ENCODE measurements around the gene KCNN4. TPM values are rescaled to one million over a fixed set of nuclear protein-coding genes. Genes with fewer than 3 reads are reported as not detected.

KCNN4 gene
- total RNA-seq, 1 experiment from 2014 or later = not detected

DNA sequence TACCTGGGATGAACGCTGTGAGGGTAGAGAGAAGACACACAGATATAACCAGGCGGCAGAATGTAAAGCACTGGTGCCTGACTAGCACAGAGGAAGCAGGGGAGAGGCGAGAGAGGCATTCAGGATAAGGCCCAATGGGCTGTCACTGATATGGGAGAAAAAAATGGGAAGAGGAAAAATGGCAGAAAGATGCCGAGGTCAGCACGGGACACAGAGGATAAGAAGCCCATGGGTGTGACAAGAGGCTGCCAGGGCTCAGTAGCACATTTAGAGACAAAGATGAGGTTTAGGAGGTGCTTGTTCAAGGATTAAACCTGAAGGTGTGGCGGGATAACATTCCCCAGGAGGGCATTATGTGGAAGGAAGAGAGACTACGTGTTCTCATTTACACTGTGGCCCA, 31.6 kb downstream of the KCNN4 start:
- intact Hi-C loops (cut with micrococcal nuclease; ENCODE audit: unreplicated experiment) = no loop called here
- BruUV-seq (replicated peaks) = no TSS peak

DNA sequence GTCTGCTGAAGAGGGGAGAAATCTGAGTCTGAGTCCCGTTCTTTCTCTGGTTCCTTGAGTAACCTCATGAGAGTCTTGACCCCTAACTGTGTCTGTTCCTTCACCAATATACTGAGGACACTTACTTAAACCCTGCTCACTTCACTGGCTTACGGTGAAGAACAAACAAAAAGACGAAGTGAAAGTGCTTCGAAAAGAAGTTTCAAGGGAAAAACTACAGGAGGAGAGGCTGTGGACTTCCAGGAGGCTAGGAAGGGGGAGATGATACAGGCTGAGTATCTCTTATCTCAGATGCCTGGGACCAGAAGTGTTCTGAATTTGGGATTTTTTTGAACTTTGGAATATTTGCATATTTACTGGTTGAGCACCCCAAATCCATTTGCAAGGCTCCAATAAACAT, 32.1 kb downstream of the KCNN4 start:
- intact Hi-C loops (cut with micrococcal nuclease; ENCODE audit: unreplicated experiment) = no loop called here

More for the DNA sequence above, 31.6 kb downstream of the KCNN4 start:
- Histone ChIP-seq H3K9me3 (ENCODE audit: low read depth, low read length, poor library complexity, severe bottlenecking) (no peaks in the 10 kb centered on the region), H3K4me3 (ENCODE audit: low read depth, low read length, poor library complexity, severe bottlenecking) (no peak overlapping the region), H3K27me3 (replicated peaks; ENCODE audit: insufficient read depth, low read depth, low read length, poor library complexity) (no peaks in the 10 kb centered on the region), H3K4me1 (ENCODE audit: insufficient read depth, low read length, poor library complexity, severe bottlenecking) (peaks cover 11% of the 10 kb centered on the region), H3K27ac (ENCODE audit: low read depth, low read length, poor library complexity, severe bottlenecking) (no peak overlapping the region), H3K36me3 (ENCODE audit: insufficient read depth, low read length, poor library complexity, severe bottlenecking) (peaks cover 69% of the 10 kb centered on the region)
- CTCF ChIA-PET = no interaction called here
- TF ChIP-seq, protein P1, sequence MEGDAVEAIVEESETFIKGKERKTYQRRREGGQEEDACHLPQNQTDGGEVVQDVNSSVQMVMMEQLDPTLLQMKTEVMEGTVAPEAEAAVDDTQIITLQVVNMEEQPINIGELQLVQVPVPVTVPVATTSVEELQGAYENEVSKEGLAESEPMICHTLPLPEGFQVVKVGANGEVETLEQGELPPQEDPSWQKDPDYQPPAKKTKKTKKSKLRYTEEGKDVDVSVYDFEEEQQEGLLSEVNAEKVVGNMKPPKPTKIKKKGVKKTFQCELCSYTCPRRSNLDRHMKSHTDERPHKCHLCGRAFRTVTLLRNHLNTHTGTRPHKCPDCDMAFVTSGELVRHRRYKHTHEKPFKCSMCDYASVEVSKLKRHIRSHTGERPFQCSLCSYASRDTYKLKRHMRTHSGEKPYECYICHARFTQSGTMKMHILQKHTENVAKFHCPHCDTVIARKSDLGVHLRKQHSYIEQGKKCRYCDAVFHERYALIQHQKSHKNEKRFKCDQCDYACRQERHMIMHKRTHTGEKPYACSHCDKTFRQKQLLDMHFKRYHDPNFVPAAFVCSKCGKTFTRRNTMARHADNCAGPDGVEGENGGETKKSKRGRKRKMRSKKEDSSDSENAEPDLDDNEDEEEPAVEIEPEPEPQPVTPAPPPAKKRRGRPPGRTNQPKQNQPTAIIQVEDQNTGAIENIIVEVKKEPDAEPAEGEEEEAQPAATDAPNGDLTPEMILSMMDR (conservative IDR thresholded peaks at IDR 0.05; ENCODE audit: low read depth, low read length) = no peak
- no peak for TF ChIP-seq EZH2 (IDR thresholded peaks at IDR 0.05; ENCODE audit: borderline replicate concordance, low read depth, low read length, poor library complexity, severe bottlenecking)
- no peak for DNase-seq (ENCODE audit: low spot score)
- POLR2A ChIA-PET (ENCODE audit: low non-redundant PET) = no interaction called here

DNA sequence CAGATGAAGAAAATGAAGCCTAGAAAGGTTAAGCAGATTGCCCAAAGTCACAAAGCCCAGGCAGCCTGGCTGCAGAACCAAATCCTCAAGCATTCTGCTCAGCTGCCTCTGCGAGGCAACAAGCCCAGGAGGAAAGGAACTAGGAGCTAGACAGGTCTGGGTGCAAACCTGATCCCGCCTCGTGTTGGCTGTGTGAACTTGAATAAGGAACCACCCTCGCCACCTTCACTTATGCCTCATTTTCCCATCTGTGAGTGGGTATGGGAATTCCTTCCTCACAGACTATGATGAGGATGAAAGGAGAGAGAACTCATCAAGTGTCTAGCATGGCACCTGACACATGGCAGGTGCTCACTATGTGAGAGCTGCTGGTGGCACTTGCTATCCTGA, 32.6 kb downstream of the KCNN4 start:
- no peak overlapping the region for H3K27ac ChIP-seq (ENCODE audit: low read depth, low read length, poor library complexity, severe bottlenecking)
- no peak for DNase-seq (ENCODE audit: low spot score)
- CTCF ChIA-PET = no interaction called here

More for the DNA sequence above, 32.1 kb downstream of the KCNN4 start:
- Histone ChIP-seq H3K9me3 (ENCODE audit: low read depth, low read length, poor library complexity, severe bottlenecking) (no peaks in the 10 kb centered on the region), H3K27ac (ENCODE audit: low read depth, low read length, poor library complexity, severe bottlenecking) (no peak overlapping the region), H3K4me3 (ENCODE audit: low read depth, low read length, poor library complexity, severe bottlenecking) (no peak overlapping the region), H3K27me3 (replicated peaks; ENCODE audit: insufficient read depth, low read depth, low read length, poor library complexity) (no peaks in the 10 kb centered on the region), H3K4me1 (ENCODE audit: insufficient read depth, low read length, poor library complexity, severe bottlenecking) (peaks cover 9% of the 10 kb centered on the region), H3K36me3 (ENCODE audit: insufficient read depth, low read length, poor library complexity, severe bottlenecking) (peaks cover 74% of the 10 kb centered on the region)
- CTCF ChIA-PET = no interaction called here
- POLR2A ChIA-PET (ENCODE audit: low non-redundant PET) = no interaction called here
- BruUV-seq (replicated peaks) = no TSS peak
- DNase-seq (ENCODE audit: low spot score) = no peak
- TF ChIP-seq, protein P1 (conservative IDR thresholded peaks at IDR 0.05; ENCODE audit: low read depth, low read length) = no peak
- TF ChIP-seq EZH2 (IDR thresholded peaks at IDR 0.05; ENCODE audit: borderline replicate concordance, low read depth, low read length, poor library complexity, severe bottlenecking) = no peak

More for the DNA sequence above, 32.6 kb downstream of the KCNN4 start:
- H3K36me3 ChIP-seq (ENCODE audit: insufficient read depth, low read length, poor library complexity, severe bottlenecking) = peaks cover 79% of the 10 kb centered on the region
- no TSS peak for BruUV-seq (replicated peaks)
- no peaks in the 10 kb centered on the region for H3K9me3 ChIP-seq (ENCODE audit: low read depth, low read length, poor library complexity, severe bottlenecking)
- no peak overlapping the region for H3K4me3 ChIP-seq (ENCODE audit: low read depth, low read length, poor library complexity, severe bottlenecking)
- H3K4me1 ChIP-seq (ENCODE audit: insufficient read depth, low read length, poor library complexity, severe bottlenecking) = peaks cover 4% of the 10 kb centered on the region
- TF ChIP-seq, protein P1 (conservative IDR thresholded peaks at IDR 0.05; ENCODE audit: low read depth, low read length) = no peak
- TF ChIP-seq EZH2 (IDR thresholded peaks at IDR 0.05; ENCODE audit: borderline replicate concordance, low read depth, low read length, poor library complexity, severe bottlenecking) = no peak
- H3K27me3 ChIP-seq (replicated peaks; ENCODE audit: insufficient read depth, low read depth, low read length, poor library complexity) = no peaks in the 10 kb centered on the region
- intact Hi-C loops (cut with micrococcal nuclease; ENCODE audit: unreplicated experiment) = no loop called here
- POLR2A ChIA-PET (ENCODE audit: low non-redundant PET) = no interaction called here

Data from A673 (cell line).